OCI-LY1 (cell line): ENCODE measurements around the gene PCDHGA7.

Experiments
- EZH2 ChIP-seq: fragments of 200-600 bp; sonication (generic), shearing (Covaris generic); IDR thresholded peaks from 2 replicates; pipeline ENCODE4 v1.8.0; 2017; ENCODE audit warnings: borderline replicate concordance, mixed run types, mild to moderate bottlenecking, antibody characterized with exemption, low read length, moderate library complexity, mixed read lengths
- TF ChIP-seq, protein P1 (sequence below): fragments of 200-600 bp; sonication (generic), shearing (Covaris generic); IDR thresholded peaks from 2 replicates; pipeline ENCODE4 v1.5.1; 2017; ENCODE audit warnings: mild to moderate bottlenecking, antibody characterized with exemption, low read length, moderate library complexity, mixed read lengths

DNA sequence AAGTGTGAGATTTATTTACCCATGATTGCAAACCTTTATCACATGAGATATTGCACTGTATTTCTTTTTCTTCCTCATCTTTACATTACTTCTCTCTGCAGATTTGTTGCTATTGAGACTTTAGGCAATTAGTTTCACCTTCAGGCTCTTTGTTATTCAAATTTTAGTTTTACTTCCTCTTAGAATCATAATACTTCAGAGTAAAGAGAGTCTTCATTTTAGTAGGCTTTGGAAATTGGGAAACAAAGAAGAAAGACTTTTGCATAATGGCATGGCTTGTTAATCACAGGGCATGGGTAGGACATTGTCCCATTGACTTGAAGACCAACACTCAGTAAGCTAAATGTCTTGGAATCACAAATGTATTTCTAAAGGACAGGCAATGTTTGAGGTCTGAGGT is 19.8 kb upstream of the PCDHGA7 start:
- TF ChIP-seq, protein P1, sequence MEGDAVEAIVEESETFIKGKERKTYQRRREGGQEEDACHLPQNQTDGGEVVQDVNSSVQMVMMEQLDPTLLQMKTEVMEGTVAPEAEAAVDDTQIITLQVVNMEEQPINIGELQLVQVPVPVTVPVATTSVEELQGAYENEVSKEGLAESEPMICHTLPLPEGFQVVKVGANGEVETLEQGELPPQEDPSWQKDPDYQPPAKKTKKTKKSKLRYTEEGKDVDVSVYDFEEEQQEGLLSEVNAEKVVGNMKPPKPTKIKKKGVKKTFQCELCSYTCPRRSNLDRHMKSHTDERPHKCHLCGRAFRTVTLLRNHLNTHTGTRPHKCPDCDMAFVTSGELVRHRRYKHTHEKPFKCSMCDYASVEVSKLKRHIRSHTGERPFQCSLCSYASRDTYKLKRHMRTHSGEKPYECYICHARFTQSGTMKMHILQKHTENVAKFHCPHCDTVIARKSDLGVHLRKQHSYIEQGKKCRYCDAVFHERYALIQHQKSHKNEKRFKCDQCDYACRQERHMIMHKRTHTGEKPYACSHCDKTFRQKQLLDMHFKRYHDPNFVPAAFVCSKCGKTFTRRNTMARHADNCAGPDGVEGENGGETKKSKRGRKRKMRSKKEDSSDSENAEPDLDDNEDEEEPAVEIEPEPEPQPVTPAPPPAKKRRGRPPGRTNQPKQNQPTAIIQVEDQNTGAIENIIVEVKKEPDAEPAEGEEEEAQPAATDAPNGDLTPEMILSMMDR: no peak
- TF ChIP-seq EZH2: no peak
